ENCODE measurements around the gene GSX2.

DNA sequence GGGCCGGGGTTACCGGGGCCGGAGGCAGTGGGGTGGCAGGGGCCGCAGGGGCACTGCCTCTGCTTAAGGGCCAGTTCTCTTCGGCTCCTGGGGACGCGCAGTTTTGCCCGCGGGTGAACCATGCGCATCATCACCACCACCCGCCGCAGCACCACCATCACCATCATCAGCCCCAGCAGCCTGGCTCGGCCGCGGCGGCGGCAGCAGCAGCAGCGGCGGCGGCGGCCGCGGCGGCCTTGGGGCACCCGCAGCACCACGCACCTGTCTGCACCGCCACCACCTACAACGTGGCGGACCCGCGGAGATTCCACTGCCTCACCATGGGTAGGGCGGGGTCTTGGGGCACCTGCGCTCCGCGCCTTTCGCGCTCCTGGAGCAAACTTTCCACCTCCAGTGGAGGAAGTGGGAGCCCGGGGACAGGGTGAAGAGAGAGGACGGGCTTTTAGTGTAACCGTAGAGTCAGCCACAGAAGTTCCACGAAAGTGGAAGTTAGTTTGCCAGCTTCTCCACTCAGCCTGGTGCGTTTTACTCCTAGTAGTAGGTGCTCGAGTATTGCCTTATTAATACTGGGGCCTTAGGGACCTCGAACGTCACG is 729 bp downstream of the GSX2 start:
- no peak for TF ChIP-seq EP300 (IDR thresholded peaks at IDR 0.05)
- TF ChIP-seq POLR2A (IDR thresholded peaks at IDR 0.05; ENCODE audit: low read length): no peak
- TF ChIP-seq TP53 (CRISPR knock-in tag; IDR thresholded peaks at IDR 0.05): no peak

Measured in A549 (cell line).